K562 (cell line): Measurements from ENCODE around the gene HDHD5. TPM values are rescaled to one million over a fixed set of nuclear protein-coding genes. Genes with fewer than 3 reads are reported as not detected.

Experiments
- BCOR ChIP-seq: fragments of 450-650 bp; IDR thresholded peaks from 2 replicates; pipeline ENCODE4 v1.6.1; 2016
- HDAC8 ChIP-seq: fragments of 450-650 bp; IDR thresholded peaks from 2 replicates; pipeline ENCODE4 v1.6.1; 2016; ENCODE audit warnings: mild to moderate bottlenecking, missing genetic modification characterization, moderate library complexity, missing compliant biosample characterization
- NR4A1 ChIP-seq, 2 experiments: fragments of 250-450 bp in 1 of 2; fragments of 450-650 bp in 1 of 2; sonication (Bioruptor Pico) in 1 of 2; IDR thresholded peaks; 2 replicates each; pipeline versions ENCODE4 v1.4.0 to v1.6.1; 2016 to 2020; ENCODE audit warnings: mild to moderate bottlenecking in 2 of 2, missing compliant biosample characterization in 1 of 2, missing genetic modification characterization in 1 of 2, moderate library complexity in 1 of 2
- TCFL5 ChIP-seq: fragments of 250-450 bp; sonication (Bioruptor Pico); conservative IDR thresholded peaks from 2 replicates; pipeline ENCODE4 v1.6.1; 2021; ENCODE audit warnings: mild to moderate bottlenecking, moderate library complexity, matching md5 sums
- ZNF354B ChIP-seq: fragments of 250-450 bp; sonication (Bioruptor Pico); IDR thresholded peaks from 2 replicates; pipeline ENCODE4 v1.4.0; 2020
- ZNF589 ChIP-seq: fragments of 200-800 bp; sonication (Bioruptor generic); IDR thresholded peaks from 2 replicates; pipeline ENCODE4 v1.6.1; 2016; ENCODE audit warnings: low read depth, missing genetic modification characterization, missing compliant biosample characterization
- ZNF778 ChIP-seq: fragments of 450-650 bp; formaldehyde crosslinking; IDR thresholded peaks from 2 replicates; pipeline ENCODE4 v1.4.0; 2020; ENCODE audit warnings: mild to moderate bottlenecking, moderate library complexity
- polyA plus RNA-seq, 8 experiments: library from polyadenylated mRNA; depleted of rRNA in 4 of 8; stranded (reverse) in 5 of 8; unstranded in 3 of 8; fragments of >200 nt; fragmentation: Nextera tagmentation in 2 of 8; fragmentation: Illumina TruSeq in 1 of 8; extraction: Ambion mirVana in 2 of 8; extraction: Trizol in 1 of 8; gene quantifications; 2 replicates each; pipeline versions ENCODE4 v1.2.1 to v1.2.3, GENCODE V29; 2011 to 2014; ENCODE audit warnings: inconsistent platforms in 1 of 8, missing spikeins in 1 of 8
- total RNA-seq, 7 experiments: library from RNA; depleted of rRNA in 6 of 7; stranded (reverse); fragments of >200 nt in 6 of 7; fragmentation: Illumina TruSeq in 2 of 7; extraction: Trizol in 2 of 7; gene quantifications; 2 replicates each; pipeline versions ENCODE4 v1.2.1 to v1.2.3, GENCODE V29; 2011 to 2021; ENCODE audit warnings: low replicate concordance in 1 of 7
- TF ChIP-seq, protein P1 (sequence below): fragments of 200-600 bp; sonication (generic); IDR thresholded peaks from one replicate; pipeline ENCODE4 v1.6.1; 2012; ENCODE audit warnings: mild to moderate bottlenecking, low read depth, low read length, inconsistent platforms
- TF ChIP-seq, protein P2 (sequence below): fragments of 450-650 bp; IDR thresholded peaks from 2 replicates; pipeline ENCODE4 v1.7.0; 2016; ENCODE audit warnings: borderline replicate concordance
- TF ChIP-seq, protein P3 (sequence below): sonication (generic); formaldehyde crosslinking; IDR thresholded peaks from 2 replicates; pipeline ENCODE4 v1.8.0; 2022; ENCODE audit warnings: missing genetic modification reagents, mild to moderate bottlenecking, moderate library complexity, borderline replicate concordance

The HDHD5 gene
- total and polyA plus RNA-seq, 9 of the 15 experiments (the other 6 are each of a cell fraction or from before 2014, with no cell fraction given): 1.6 to 36.6 (median 24.2) TPM

DNA sequence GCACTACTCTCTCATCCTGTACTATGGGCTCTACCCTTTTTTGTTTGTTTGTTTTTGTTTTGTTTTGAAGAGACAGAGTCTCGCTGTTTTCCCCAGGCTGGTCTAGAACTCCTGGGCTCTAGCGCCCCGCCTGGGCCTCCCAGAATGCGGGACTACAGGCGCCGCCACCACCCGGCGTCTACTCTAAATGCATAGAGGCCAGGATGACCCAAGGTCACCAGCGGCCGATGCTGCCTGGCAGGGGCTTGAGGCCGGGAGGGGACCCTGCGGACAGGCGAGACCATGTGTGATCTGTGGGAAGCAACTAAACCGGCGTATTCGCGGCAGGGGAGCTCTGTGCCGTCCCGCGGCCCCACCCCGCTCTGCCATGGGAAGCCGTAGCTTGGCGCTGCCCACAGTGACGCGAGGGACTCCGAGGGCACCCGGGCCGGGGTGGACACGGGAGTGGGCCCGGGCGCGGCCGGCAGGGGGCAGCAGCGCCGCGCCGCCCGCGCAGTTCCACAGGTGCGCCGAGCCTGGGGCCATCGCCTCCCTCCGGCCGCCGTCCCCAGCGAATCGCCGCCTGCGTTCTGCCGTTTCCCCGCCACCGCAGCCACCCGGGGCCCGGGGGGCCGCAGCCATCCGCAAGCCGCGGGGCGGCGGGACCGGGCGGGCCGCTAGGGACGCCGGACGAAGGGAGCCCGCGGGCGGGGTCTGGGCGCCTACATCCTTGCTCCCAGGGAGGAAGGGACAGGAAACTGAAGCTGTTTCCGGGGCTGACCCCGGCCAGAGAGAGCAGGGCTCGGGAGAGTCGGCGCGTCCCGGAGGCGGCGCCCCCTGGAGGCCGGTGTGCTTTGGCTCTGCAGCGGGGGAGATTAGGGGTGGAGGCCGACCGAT, 12.3 kb upstream of the HDHD5 start (continued):
- TF ChIP-seq, protein P1, sequence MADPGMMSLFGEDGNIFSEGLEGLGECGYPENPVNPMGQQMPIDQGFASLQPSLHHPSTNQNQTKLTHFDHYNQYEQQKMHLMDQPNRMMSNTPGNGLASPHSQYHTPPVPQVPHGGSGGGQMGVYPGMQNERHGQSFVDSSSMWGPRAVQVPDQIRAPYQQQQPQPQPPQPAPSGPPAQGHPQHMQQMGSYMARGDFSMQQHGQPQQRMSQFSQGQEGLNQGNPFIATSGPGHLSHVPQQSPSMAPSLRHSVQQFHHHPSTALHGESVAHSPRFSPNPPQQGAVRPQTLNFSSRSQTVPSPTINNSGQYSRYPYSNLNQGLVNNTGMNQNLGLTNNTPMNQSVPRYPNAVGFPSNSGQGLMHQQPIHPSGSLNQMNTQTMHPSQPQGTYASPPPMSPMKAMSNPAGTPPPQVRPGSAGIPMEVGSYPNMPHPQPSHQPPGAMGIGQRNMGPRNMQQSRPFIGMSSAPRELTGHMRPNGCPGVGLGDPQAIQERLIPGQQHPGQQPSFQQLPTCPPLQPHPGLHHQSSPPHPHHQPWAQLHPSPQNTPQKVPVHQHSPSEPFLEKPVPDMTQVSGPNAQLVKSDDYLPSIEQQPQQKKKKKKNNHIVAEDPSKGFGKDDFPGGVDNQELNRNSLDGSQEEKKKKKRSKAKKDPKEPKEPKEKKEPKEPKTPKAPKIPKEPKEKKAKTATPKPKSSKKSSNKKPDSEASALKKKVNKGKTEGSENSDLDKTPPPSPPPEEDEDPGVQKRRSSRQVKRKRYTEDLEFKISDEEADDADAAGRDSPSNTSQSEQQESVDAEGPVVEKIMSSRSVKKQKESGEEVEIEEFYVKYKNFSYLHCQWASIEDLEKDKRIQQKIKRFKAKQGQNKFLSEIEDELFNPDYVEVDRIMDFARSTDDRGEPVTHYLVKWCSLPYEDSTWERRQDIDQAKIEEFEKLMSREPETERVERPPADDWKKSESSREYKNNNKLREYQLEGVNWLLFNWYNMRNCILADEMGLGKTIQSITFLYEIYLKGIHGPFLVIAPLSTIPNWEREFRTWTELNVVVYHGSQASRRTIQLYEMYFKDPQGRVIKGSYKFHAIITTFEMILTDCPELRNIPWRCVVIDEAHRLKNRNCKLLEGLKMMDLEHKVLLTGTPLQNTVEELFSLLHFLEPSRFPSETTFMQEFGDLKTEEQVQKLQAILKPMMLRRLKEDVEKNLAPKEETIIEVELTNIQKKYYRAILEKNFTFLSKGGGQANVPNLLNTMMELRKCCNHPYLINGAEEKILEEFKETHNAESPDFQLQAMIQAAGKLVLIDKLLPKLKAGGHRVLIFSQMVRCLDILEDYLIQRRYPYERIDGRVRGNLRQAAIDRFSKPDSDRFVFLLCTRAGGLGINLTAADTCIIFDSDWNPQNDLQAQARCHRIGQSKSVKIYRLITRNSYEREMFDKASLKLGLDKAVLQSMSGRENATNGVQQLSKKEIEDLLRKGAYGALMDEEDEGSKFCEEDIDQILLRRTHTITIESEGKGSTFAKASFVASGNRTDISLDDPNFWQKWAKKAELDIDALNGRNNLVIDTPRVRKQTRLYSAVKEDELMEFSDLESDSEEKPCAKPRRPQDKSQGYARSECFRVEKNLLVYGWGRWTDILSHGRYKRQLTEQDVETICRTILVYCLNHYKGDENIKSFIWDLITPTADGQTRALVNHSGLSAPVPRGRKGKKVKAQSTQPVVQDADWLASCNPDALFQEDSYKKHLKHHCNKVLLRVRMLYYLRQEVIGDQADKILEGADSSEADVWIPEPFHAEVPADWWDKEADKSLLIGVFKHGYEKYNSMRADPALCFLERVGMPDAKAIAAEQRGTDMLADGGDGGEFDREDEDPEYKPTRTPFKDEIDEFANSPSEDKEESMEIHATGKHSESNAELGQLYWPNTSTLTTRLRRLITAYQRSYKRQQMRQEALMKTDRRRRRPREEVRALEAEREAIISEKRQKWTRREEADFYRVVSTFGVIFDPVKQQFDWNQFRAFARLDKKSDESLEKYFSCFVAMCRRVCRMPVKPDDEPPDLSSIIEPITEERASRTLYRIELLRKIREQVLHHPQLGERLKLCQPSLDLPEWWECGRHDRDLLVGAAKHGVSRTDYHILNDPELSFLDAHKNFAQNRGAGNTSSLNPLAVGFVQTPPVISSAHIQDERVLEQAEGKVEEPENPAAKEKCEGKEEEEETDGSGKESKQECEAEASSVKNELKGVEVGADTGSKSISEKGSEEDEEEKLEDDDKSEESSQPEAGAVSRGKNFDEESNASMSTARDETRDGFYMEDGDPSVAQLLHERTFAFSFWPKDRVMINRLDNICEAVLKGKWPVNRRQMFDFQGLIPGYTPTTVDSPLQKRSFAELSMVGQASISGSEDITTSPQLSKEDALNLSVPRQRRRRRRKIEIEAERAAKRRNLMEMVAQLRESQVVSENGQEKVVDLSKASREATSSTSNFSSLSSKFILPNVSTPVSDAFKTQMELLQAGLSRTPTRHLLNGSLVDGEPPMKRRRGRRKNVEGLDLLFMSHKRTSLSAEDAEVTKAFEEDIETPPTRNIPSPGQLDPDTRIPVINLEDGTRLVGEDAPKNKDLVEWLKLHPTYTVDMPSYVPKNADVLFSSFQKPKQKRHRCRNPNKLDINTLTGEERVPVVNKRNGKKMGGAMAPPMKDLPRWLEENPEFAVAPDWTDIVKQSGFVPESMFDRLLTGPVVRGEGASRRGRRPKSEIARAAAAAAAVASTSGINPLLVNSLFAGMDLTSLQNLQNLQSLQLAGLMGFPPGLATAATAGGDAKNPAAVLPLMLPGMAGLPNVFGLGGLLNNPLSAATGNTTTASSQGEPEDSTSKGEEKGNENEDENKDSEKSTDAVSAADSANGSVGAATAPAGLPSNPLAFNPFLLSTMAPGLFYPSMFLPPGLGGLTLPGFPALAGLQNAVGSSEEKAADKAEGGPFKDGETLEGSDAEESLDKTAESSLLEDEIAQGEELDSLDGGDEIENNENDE: no peak
- TF ChIP-seq TCFL5 (CRISPR knock-in tag) (no peak), NR4A1 (CRISPR knock-in tag; IDR thresholded peaks at IDR 0.05) (no peak), NR4A1 (tag; IDR thresholded peaks at IDR 0.05) (no peak; the same call in 1 of the 2 replicates), ZNF589 (CRISPR knock-in tag) (0 out of 2 replicates have a peak, but pooled peaks have one; percentile 54), ZNF354B (CRISPR knock-in tag) (no peak), BCOR (peak; percentile 74; the same call in 1 of the 2 replicates), HDAC8 (peak; percentile 81; the same call in 1 of the 2 replicates), ZNF778 (CRISPR knock-in tag) (no peak)
- TF ChIP-seq, protein P2, sequence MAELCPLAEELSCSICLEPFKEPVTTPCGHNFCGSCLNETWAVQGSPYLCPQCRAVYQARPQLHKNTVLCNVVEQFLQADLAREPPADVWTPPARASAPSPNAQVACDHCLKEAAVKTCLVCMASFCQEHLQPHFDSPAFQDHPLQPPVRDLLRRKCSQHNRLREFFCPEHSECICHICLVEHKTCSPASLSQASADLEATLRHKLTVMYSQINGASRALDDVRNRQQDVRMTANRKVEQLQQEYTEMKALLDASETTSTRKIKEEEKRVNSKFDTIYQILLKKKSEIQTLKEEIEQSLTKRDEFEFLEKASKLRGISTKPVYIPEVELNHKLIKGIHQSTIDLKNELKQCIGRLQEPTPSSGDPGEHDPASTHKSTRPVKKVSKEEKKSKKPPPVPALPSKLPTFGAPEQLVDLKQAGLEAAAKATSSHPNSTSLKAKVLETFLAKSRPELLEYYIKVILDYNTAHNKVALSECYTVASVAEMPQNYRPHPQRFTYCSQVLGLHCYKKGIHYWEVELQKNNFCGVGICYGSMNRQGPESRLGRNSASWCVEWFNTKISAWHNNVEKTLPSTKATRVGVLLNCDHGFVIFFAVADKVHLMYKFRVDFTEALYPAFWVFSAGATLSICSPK: no peak
- TF ChIP-seq, protein P3, sequence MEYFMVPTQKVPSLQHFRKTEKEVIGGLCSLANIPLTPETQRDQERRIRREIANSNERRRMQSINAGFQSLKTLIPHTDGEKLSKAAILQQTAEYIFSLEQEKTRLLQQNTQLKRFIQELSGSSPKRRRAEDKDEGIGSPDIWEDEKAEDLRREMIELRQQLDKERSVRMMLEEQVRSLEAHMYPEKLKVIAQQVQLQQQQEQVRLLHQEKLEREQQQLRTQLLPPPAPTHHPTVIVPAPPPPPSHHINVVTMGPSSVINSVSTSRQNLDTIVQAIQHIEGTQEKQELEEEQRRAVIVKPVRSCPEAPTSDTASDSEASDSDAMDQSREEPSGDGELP (CRISPR knock-in tag): peak; percentile 38; the same call in 1 of the 2 replicates
